ENCODE results near the gene ARID5B.

GRCh38 chr10:61964949-61965702, 63.6 kb downstream of the ARID5B start:
- TF ChIP-seq EZH2 (IDR thresholded peaks at IDR 0.05; ENCODE audit: low read length, missing control alignments) (no peak), CTCF (conservative IDR thresholded peaks at IDR 0.05 in 1 of 2, IDR thresholded peaks at IDR 0.05 in 1 of 2; ENCODE audit: low read depth in 1 of 2, low read length in 2 of 2) (no peak)

Data from fibroblast of lung (primary cell).